Endothelial cell of umbilical vein (primary cell): ENCODE data around the gene DHDH. TPM values are rescaled to one million over a fixed set of nuclear protein-coding genes. Genes with fewer than 3 reads are reported as not detected.

Experiments used
- BruUV-seq: library from RNA; stranded (reverse); fragments of 400-500 nt; replicated peaks from 2 replicates; lab custom pipeline; 2021; lab: Mats Ljungman, UMichigan
- CTCF ChIA-PET: fragments of 300-600, 350-600 bp; sonication (Branson Sonifier 250); formaldehyde crosslinking; loops from one replicate; lab custom pipeline; 2021; ENCODE audit warnings: antibody characterized with exemption, inconsistent platforms; lab: Charles Lee
- POLR2A ChIA-PET: fragments of 300-600, 350-600 bp; sonication (Branson Sonifier 250); formaldehyde crosslinking; loops from one replicate; lab custom pipeline; 2021; ENCODE audit warnings: antibody characterized with exemption, inconsistent platforms; lab: Charles Lee
- DNase-seq: peaks from one replicate; pipeline ENCODE4 v3.0.0-alpha.2; 2011; ENCODE audit warnings: low read depth, low spot score
- FAIRE-seq: peaks from 2 replicates; lab custom pipeline; 2011; peaks lifted over from hg19 to GRCh38; lab: Jason Lieb, UNC
- H2AFZ ChIP-seq: 2 replicates; pipeline ENCODE4 v1.6.0; 2012; ENCODE audit warnings: low read depth, low read length, control low read depth, inconsistent platforms
- H3K27ac ChIP-seq: 2 replicates; pipeline ENCODE4 v1.5.1; 2011; ENCODE audit warnings: low read depth, mild to moderate bottlenecking, control low read depth, low read length, moderate library complexity; ENCODE audit not compliant: insufficient read depth
- H3K27me3 ChIP-seq, 2 experiments: 2 replicates each; pipeline versions ENCODE4 v1.6.0 to v1.6.1; 2011; ENCODE audit warnings: low read length in 2 of 2, mixed read lengths in 1 of 2; ENCODE audit not compliant: control insufficient read depth in 2 of 2, insufficient read depth in 2 of 2
- H3K36me3 ChIP-seq, 2 experiments: 2 replicates in 1 of 2; 3 replicates in 1 of 2; pipeline ENCODE4 v1.5.1; 2011; ENCODE audit warnings: low read length in 2 of 2, mild to moderate bottlenecking in 1 of 2, moderate library complexity in 1 of 2; ENCODE audit not compliant: control insufficient read depth in 2 of 2, insufficient read depth in 2 of 2; ENCODE audit errors: extremely low read depth in 1 of 2
- H3K4me1 ChIP-seq: 3 replicates; pipeline ENCODE4 v1.5.1; 2011; ENCODE audit warnings: mild to moderate bottlenecking, low read length; ENCODE audit not compliant: control insufficient read depth, insufficient read depth; ENCODE audit errors: extremely low read depth
- H3K4me2 ChIP-seq: 2 replicates; pipeline ENCODE4 v1.6.1; 2011; ENCODE audit warnings: low read length, control low read depth, mixed read lengths; ENCODE audit not compliant: insufficient read depth
- H3K4me3 ChIP-seq, 3 experiments: fragments of 200-600 bp in 1 of 3; sonication (generic), shearing (Covaris generic) in 1 of 3; replicated peaks in 1 of 3; 2 replicates each; pipeline ENCODE4 v1.5.1; 2011 to 2016; ENCODE audit warnings: control low read depth in 3 of 3, low read length in 3 of 3, mild to moderate bottlenecking in 2 of 3, inconsistent platforms in 1 of 3, low read depth in 1 of 3, moderate library complexity in 1 of 3; ENCODE audit not compliant: insufficient read depth in 1 of 3
- H3K79me2 ChIP-seq: 2 replicates; pipeline ENCODE4 v1.6.0; 2012; ENCODE audit warnings: low read length, inconsistent platforms; ENCODE audit not compliant: control insufficient read depth, insufficient read depth
- H3K9ac ChIP-seq: replicated peaks from 2 replicates; pipeline ENCODE3; 2011; ENCODE audit warnings: low read length, control low read depth; ENCODE audit not compliant: insufficient read depth; ENCODE audit errors: extremely low read depth
- H3K9me1 ChIP-seq: replicated peaks from 3 replicates; pipeline ENCODE4 v1.6.0; 2011; ENCODE audit warnings: mild to moderate bottlenecking, low read length; ENCODE audit not compliant: control insufficient read depth, insufficient read depth; ENCODE audit errors: extremely low read depth
- H3K9me3 ChIP-seq: replicated peaks from 2 replicates; pipeline ENCODE4 v1.5.1; 2012; ENCODE audit warnings: low read length, inconsistent platforms; ENCODE audit not compliant: control insufficient read depth, insufficient read depth
- H4K20me1 ChIP-seq: replicated peaks from 2 replicates; pipeline ENCODE3; 2011; ENCODE audit warnings: mild to moderate bottlenecking, low read length; ENCODE audit not compliant: control insufficient read depth, insufficient read depth; ENCODE audit errors: extremely low read depth
- CTCF ChIP-seq, 2 donors: IDR thresholded peaks; 1 replicate in 1 of 2; 2 replicates in 1 of 2; pipeline ENCODE4 v1.5.1; 2011; ENCODE audit warnings: low read length in 2 of 2, mild to moderate bottlenecking in 2 of 2, moderate library complexity in 2 of 2, control low read depth in 1 of 2, inconsistent platforms in 1 of 2, low read depth in 1 of 2; ENCODE audit not compliant: insufficient read depth in 1 of 2; ENCODE audit errors: extremely low read depth in 1 of 2
- EZH2 ChIP-seq: IDR thresholded peaks from 2 replicates; pipeline ENCODE4 v1.6.1; 2012; ENCODE audit warnings: borderline replicate concordance, low read depth, mild to moderate bottlenecking, moderate library complexity, low read length, inconsistent platforms; ENCODE audit not compliant: severe bottlenecking
- FOS ChIP-seq: IDR thresholded peaks from 2 replicates; pipeline ENCODE4 v1.6.1; 2011; ENCODE audit warnings: mild to moderate bottlenecking, low read length, moderate library complexity, borderline replicate concordance; ENCODE audit not compliant: insufficient read depth
- GATA2 ChIP-seq: IDR thresholded peaks from 2 replicates; pipeline ENCODE4 v1.7.0; 2011; ENCODE audit warnings: low read depth, mild to moderate bottlenecking, moderate library complexity, mixed read lengths, low read length; ENCODE audit not compliant: insufficient read length, insufficient read depth
- JUN ChIP-seq: IDR thresholded peaks from 2 replicates; pipeline ENCODE4 v1.6.1; 2011; ENCODE audit warnings: borderline replicate concordance, low read depth; ENCODE audit not compliant: insufficient read length, insufficient read depth
- MAX ChIP-seq: IDR thresholded peaks from 2 replicates; pipeline ENCODE4 v1.6.1; 2011; ENCODE audit not compliant: insufficient read depth, insufficient read length
- MYC ChIP-seq: IDR thresholded peaks from one replicate; pipeline ENCODE4 v1.6.1; 2011; ENCODE audit warnings: mild to moderate bottlenecking, low read depth, low read length
- POLR2A ChIP-seq: IDR thresholded peaks from 2 replicates; pipeline ENCODE4 v1.6.1; 2012; ENCODE audit warnings: low read depth, mild to moderate bottlenecking, control low read depth, low read length
- POLR2AphosphoS5 ChIP-seq: IDR thresholded peaks from 2 replicates; pipeline ENCODE4 v1.6.1; 2012; ENCODE audit warnings: low read depth, mild to moderate bottlenecking, control low read depth, low read length, moderate library complexity; ENCODE audit not compliant: insufficient read depth
- dilution Hi-C: fragments of 300-500 bp; cut with MboI; formaldehyde crosslinking; loops from one replicate; pipeline ENCODE4 v1.15.0; 2019; ENCODE audit warnings: low sequenced_read_pairs; ENCODE audit not compliant: extremely low pct_ligation_motif_present
- intact Hi-C: fragments of 100-400 bp; cut with micrococcal nuclease; formaldehyde crosslinking; loops from one replicate; pipeline ENCODE4 v1.10.0; 2022
- polyA plus RNA-seq, 4 experiments: library from polyadenylated mRNA; depleted of rRNA in 3 of 4; stranded (reverse) in 3 of 4; unstranded in 1 of 4; fragments of >200 nt; gene quantifications; 2 replicates each; pipeline versions ENCODE4 v1.2.1 to v1.2.3, GENCODE V29; 2011 to 2012; ENCODE audit warnings: missing spikeins in 1 of 4
- total RNA-seq: library from RNA; stranded (reverse); gene quantifications from 2 replicates; pipeline ENCODE4 v1.2.3, GENCODE V29; 2021

DHDH gene
- total and polyA plus RNA-seq, 2 donors (not counting 3 experiments of a cell fraction or from before 2014, with no cell fraction given) = not detected

GRCh38 chr19:48938256-48938655 lies 4.8 kb downstream of the DHDH start:
- FAIRE-seq = no peak
- Histone ChIP-seq H3K79me2 (no peaks in the 10 kb centered on the region), H3K9ac (no peak overlapping the region), H4K20me1 (no peaks in the 10 kb centered on the region), H2AFZ (no peak overlapping the region), H3K27ac (no peak overlapping the region), H3K4me3 (no peak overlapping the region), H3K4me2 (no peak overlapping the region), H3K4me1 (peaks cover 8% of the 10 kb centered on the region), H3K9me1 (no peaks in the 10 kb centered on the region), H3K27me3 (peaks cover 0 to under 1% of the 10 kb centered on the region in 2 experiments), H3K9me3 (no peaks in the 10 kb centered on the region), H3K36me3 (no peaks in the 10 kb centered on the region)
- intact Hi-C loops = no loop called here
- no TSS peak for BruUV-seq
- ChIA-PET POLR2A (no interaction called here), CTCF (interaction anchor here (1.5 kb wide), 1 partner anchor 9 kb away, joined by 3 read pairs; no protein-coding TSS in a partner anchor)
- dilution Hi-C loops = no loop called here
- TF ChIP-seq MAX = no peak
- TF ChIP-seq GATA2 = no peak
- TF ChIP-seq MYC = no peak
- TF ChIP-seq EZH2 = no peak
- TF ChIP-seq POLR2A = no peak
- no peak for TF ChIP-seq CTCF (IDR thresholded peaks at IDR 0.05; ENCODE audit: extremely low read depth in 1 of 2, insufficient read depth in 1 of 2, low read depth in 1 of 2, low read length in 2 of 2)
- no peak for TF ChIP-seq FOS
- TF ChIP-seq POLR2AphosphoS5 = no peak
- no peak for TF ChIP-seq JUN
- DNase-seq = no peak
